Measurements from ENCODE around the gene ZNRF1.
A peak's percentile ranks its signal among the peaks of the same experiment; 100 is the strongest.

ZNRF1 gene

GRCh38 chr16:75081179-75081859, 82.5 kb downstream of the ZNRF1 start:
- no peak for TF ChIP-seq TOX (CRISPR knock-in tag; IDR thresholded peaks at IDR 0.05; ENCODE audit: borderline replicate concordance)
- no peak for TF ChIP-seq PATZ1 (CRISPR knock-in tag; IDR thresholded peaks at IDR 0.05; ENCODE audit: borderline replicate concordance)
- no peak for ATAC-seq

- no peak for TF ChIP-seq ZC3H10 (CRISPR knock-in tag; IDR thresholded peaks at IDR 0.05)
- TF ChIP-seq PPARA (CRISPR knock-in tag; IDR thresholded peaks at IDR 0.05; ENCODE audit: borderline replicate concordance) = no peak
- no peak for TF ChIP-seq ZNF70 (CRISPR knock-in tag; IDR thresholded peaks at IDR 0.05)
- no peak for TF ChIP-seq SNAI2 (CRISPR knock-in tag; IDR thresholded peaks at IDR 0.05)
- no peak for TF ChIP-seq ZFP30 (CRISPR knock-in tag; IDR thresholded peaks at IDR 0.05)
- no peak for TF ChIP-seq POU6F1 (CRISPR knock-in tag; IDR thresholded peaks at IDR 0.05; ENCODE audit: borderline replicate concordance, low read depth)
- no peak for ATAC-seq
These were observed 85.0 kb downstream of the ZNRF1 start for GRCh38 chr16:75083813-75084212.

- TF ChIP-seq ARNTL (CRISPR knock-in tag; IDR thresholded peaks at IDR 0.05; ENCODE audit: borderline replicate concordance, low read depth) (no peak), CSDC2 (CRISPR knock-in tag; IDR thresholded peaks at IDR 0.05) (no peak), TSHZ2 (CRISPR knock-in tag; IDR thresholded peaks at IDR 0.05) (no peak), ISL1 (CRISPR knock-in tag; IDR thresholded peaks at IDR 0.05) (no peak), OSR1 (CRISPR knock-in tag; IDR thresholded peaks at IDR 0.05) (no peak), CSRNP3 (CRISPR knock-in tag; IDR thresholded peaks at IDR 0.05) (no peak), ZNF70 (CRISPR knock-in tag; IDR thresholded peaks at IDR 0.05) (no peak), ESRRG (CRISPR knock-in tag; IDR thresholded peaks at IDR 0.05) (no peak), TCF4 (CRISPR knock-in tag; IDR thresholded peaks at IDR 0.05; ENCODE audit: borderline replicate concordance) (no peak), RARB (CRISPR knock-in tag; IDR thresholded peaks at IDR 0.05) (no peak), ZNF565 (CRISPR knock-in tag; conservative IDR thresholded peaks at IDR 0.05; ENCODE audit: low read depth) (no peak), PATZ1 (CRISPR knock-in tag; IDR thresholded peaks at IDR 0.05; ENCODE audit: borderline replicate concordance) (no peak)
- no peak for ATAC-seq
These were observed 86.7 kb downstream of the ZNRF1 start for GRCh38 chr16:75085556-75085955.

GRCh38 chr16:75086281-75086680, 87.5 kb downstream of the ZNRF1 start:
- ATAC-seq = peak; percentile 23; the same call in 2 of the 3 replicates
- no peak for TF ChIP-seq TCF4 (CRISPR knock-in tag; IDR thresholded peaks at IDR 0.05; ENCODE audit: borderline replicate concordance)
- no peak for TF ChIP-seq BACH2 (CRISPR knock-in tag; IDR thresholded peaks at IDR 0.05; ENCODE audit: borderline replicate concordance)
- no peak for TF ChIP-seq PPARA (CRISPR knock-in tag; IDR thresholded peaks at IDR 0.05; ENCODE audit: borderline replicate concordance)
- TF ChIP-seq CSRNP3 (CRISPR knock-in tag; IDR thresholded peaks at IDR 0.05) = no peak
- no peak for TF ChIP-seq TSHZ2 (CRISPR knock-in tag; IDR thresholded peaks at IDR 0.05)
- no peak for TF ChIP-seq OSR1 (CRISPR knock-in tag; IDR thresholded peaks at IDR 0.05)
- no peak for TF ChIP-seq ISL1 (CRISPR knock-in tag; IDR thresholded peaks at IDR 0.05)
- no peak for TF ChIP-seq ZNF565 (CRISPR knock-in tag; conservative IDR thresholded peaks at IDR 0.05; ENCODE audit: low read depth)

All from SK-N-SH treated with all-trans-retinoic acid at 6 μM for 48 hours (cell line).